HepG2 (cell line): ENCODE data around the gene TGM1. TPM values are rescaled to one million over a fixed set of nuclear protein-coding genes. Genes with fewer than 3 reads are reported as not detected.

Experiments
- ATAC-seq: fragments of 200-7000 bp; cut with Tn5 transposase; 3 replicates; pipeline ENCODE4 v1.9.1; 2020; ENCODE audit warnings: mild to moderate bottlenecking, moderate library complexity
- BruUV-seq: library from RNA; stranded (reverse); fragments of 400-500 nt; replicated peaks from 2 replicates; lab custom pipeline; 2021; lab: Mats Ljungman, UMichigan
- CTCF ChIA-PET: fragments of 300-600 bp; formaldehyde crosslinking; extraction: SDS; loops from one replicate; lab custom pipeline; 2021; ENCODE audit warnings: low total read pairs, inconsistent platforms, low intra/inter-chr PET ratio; lab: Yijun Ruan, JAX
- POLR2A ChIA-PET: fragments of 350-600 bp; sonication (Branson Sonifier 250); formaldehyde crosslinking; loops from one replicate; lab custom pipeline; 2020; ENCODE audit warnings: antibody characterized with exemption, inconsistent platforms; lab: Yijun Ruan, JAX
- DNase-seq: peaks from one replicate; pipeline ENCODE4 v3.0.0-alpha.2; 2015; ENCODE audit warnings: low spot score
- FAIRE-seq: peaks from 3 replicates; lab custom pipeline; 2011; peaks lifted over from hg19 to GRCh38; lab: Jason Lieb, UNC
- H2AFZ ChIP-seq: one replicate; pipeline ENCODE4 v1.6.1; 2011; ENCODE audit warnings: low read length, inconsistent platforms
- H3K27ac ChIP-seq: fragments of 300-600 bp; 3 replicates; pipeline ENCODE4 v1.8.0; 2011; ENCODE audit warnings: mixed run types, mild to moderate bottlenecking, mixed read lengths, low read length, inconsistent platforms; ENCODE audit not compliant: insufficient read depth; ENCODE audit errors: extremely low read length
- H3K27me3 ChIP-seq, 2 experiments: fragments of 200-600 bp in 1 of 2; 2 replicates in 1 of 2; 3 replicates in 1 of 2; pipeline versions ENCODE4 v1.6.0 to v1.8.0; 2011; ENCODE audit warnings: low read length in 2 of 2, mild to moderate bottlenecking in 2 of 2, moderate library complexity in 2 of 2, inconsistent platforms in 1 of 2; ENCODE audit not compliant: insufficient read depth in 2 of 2, control insufficient read depth in 1 of 2
- H3K36me3 ChIP-seq, 2 experiments: fragments of 200-600 bp in 1 of 2; replicated peaks in 1 of 2; 2 replicates in 1 of 2; 3 replicates in 1 of 2; pipeline versions ENCODE4 v1.5.1 to v1.8.0; 2011; ENCODE audit warnings: low read length in 2 of 2, inconsistent platforms in 1 of 2; ENCODE audit not compliant: insufficient read depth in 2 of 2, control insufficient read depth in 1 of 2
- H3K4me1 ChIP-seq: 2 replicates; pipeline ENCODE4 v1.5.1; 2012; ENCODE audit warnings: low read length, inconsistent platforms; ENCODE audit not compliant: insufficient read depth
- H3K4me2 ChIP-seq: 2 replicates; pipeline ENCODE4 v1.6.0; 2011; ENCODE audit warnings: low read depth, low read length, inconsistent platforms
- H3K4me3 ChIP-seq, 3 experiments: fragments of 200-600 bp in 1 of 3; sonication (generic), shearing (Covaris generic) in 1 of 3; replicated peaks in 1 of 3; 2 replicates each; pipeline ENCODE4 v1.5.1; 2011 to 2016; ENCODE audit warnings: low read length in 3 of 3, inconsistent platforms in 2 of 3, low read depth in 2 of 3, mild to moderate bottlenecking in 2 of 3, control low read depth in 1 of 3, mixed read lengths in 1 of 3; ENCODE audit not compliant: insufficient read depth in 1 of 3
- H3K79me2 ChIP-seq: one replicate; pipeline ENCODE4 v1.6.1; 2011; ENCODE audit warnings: low read length, inconsistent platforms; ENCODE audit not compliant: insufficient read depth
- H3K9ac ChIP-seq: 2 replicates; pipeline ENCODE4 v1.6.0; 2011; ENCODE audit warnings: mild to moderate bottlenecking, low read depth, low read length, inconsistent platforms; ENCODE audit not compliant: insufficient read depth
- H3K9me3 ChIP-seq: 2 replicates; pipeline ENCODE4 v1.5.1; 2012; ENCODE audit warnings: mild to moderate bottlenecking, low read length
- H4K20me1 ChIP-seq: 2 replicates; pipeline ENCODE4 v1.6.0; 2011; ENCODE audit warnings: inconsistent platforms, mild to moderate bottlenecking, low read length, moderate library complexity; ENCODE audit not compliant: insufficient read depth
- CCAR2 ChIP-seq: fragments of 200-400 bp; formaldehyde crosslinking; optimal IDR thresholded peaks from 2 replicates; pipeline ENCODE3; 2018; ENCODE audit warnings: low read depth, mild to moderate bottlenecking, low read length, moderate library complexity
- KLF13 ChIP-seq: sonication (generic); formaldehyde crosslinking; IDR thresholded peaks from 2 replicates; pipeline ENCODE4 v1.4.0; 2020; ENCODE audit warnings: mild to moderate bottlenecking, missing genetic modification reagents
- NCOA5 ChIP-seq: sonication (generic); formaldehyde crosslinking; IDR thresholded peaks from 2 replicates; pipeline ENCODE4 v1.4.0; 2020; ENCODE audit warnings: missing genetic modification reagents
- TAF15 ChIP-seq: fragments of 200-400 bp; formaldehyde crosslinking; IDR thresholded peaks from one replicate; pipeline ENCODE4 v1.6.1; 2018; ENCODE audit warnings: mild to moderate bottlenecking, low read depth, low read length; ENCODE audit not compliant: poor library complexity, severe bottlenecking
- TSC22D2 ChIP-seq: sonication (generic); formaldehyde crosslinking; IDR thresholded peaks from 2 replicates; pipeline ENCODE4 v1.5.1; 2020; ENCODE audit warnings: missing genetic modification reagents, mild to moderate bottlenecking, borderline replicate concordance
- YY1 ChIP-seq: IDR thresholded peaks from 2 replicates; pipeline ENCODE4 v1.6.1; 2011; ENCODE audit warnings: low read length, low read depth, moderate library complexity, mild to moderate bottlenecking; ENCODE audit not compliant: insufficient read depth, insufficient replicate concordance
- ZNF24 ChIP-seq: fragments of 450-650 bp; IDR thresholded peaks from 2 replicates; pipeline ENCODE4 v1.6.1; 2017; ENCODE audit warnings: antibody characterized with exemption, mild to moderate bottlenecking
- ZNF296 ChIP-seq: sonication (generic); formaldehyde crosslinking; conservative IDR thresholded peaks from 2 replicates; pipeline ENCODE4 v1.5.0; 2020; ENCODE audit warnings: mild to moderate bottlenecking, missing genetic modification reagents
- ZNF558 ChIP-seq: sonication (generic); formaldehyde crosslinking; IDR thresholded peaks from 2 replicates; pipeline ENCODE4 v1.9.0; 2022; ENCODE audit warnings: mild to moderate bottlenecking, missing genetic modification reagents, borderline replicate concordance
- WGBS: methylation state at CpG from one replicate; pipeline ENCODE4 v1.1.6; 2017; ENCODE audit warnings: low lambda C conversion rate; 5-methylcytosine and 5-hydroxymethylcytosine counted together
- in situ Hi-C: cut with HindIII; loops from 2 replicates; pipeline ENCODE4 v1.10.0; 2017; ENCODE audit warnings: low pct_unique_long_range_greater_than_20kb; ENCODE audit not compliant: extremely low pct_ligation_motif_present
- intact Hi-C: fragments of 100-400 bp; cut with micrococcal nuclease; formaldehyde crosslinking; loops from one replicate; pipeline ENCODE4 v1.10.0; 2022; ENCODE audit not compliant: unreplicated experiment
- polyA plus RNA-seq, 8 experiments: library from polyadenylated mRNA; depleted of rRNA in 3 of 8; stranded (reverse) in 7 of 8; unstranded in 1 of 8; fragments of >200 nt; fragmentation: Illumina TruSeq in 4 of 8; extraction: Trizol in 4 of 8; gene quantifications; 2 replicates each; pipeline versions ENCODE4 v1.2.1 to v1.2.3, GENCODE V29; 2011 to 2016; ENCODE audit warnings: low read depth in 4 of 8, missing spikeins in 1 of 8, mixed read lengths in 1 of 8; ENCODE audit not compliant: insufficient read depth in 1 of 8
- total RNA-seq, 5 experiments: library from RNA; depleted of rRNA; stranded (reverse); fragments of >200 nt; fragmentation: Illumina TruSeq; extraction: Trizol; gene quantifications; 2 replicates each; pipeline ENCODE4 v1.2.3, GENCODE V29; 2016; ENCODE audit warnings: low read depth in 1 of 5
- TF ChIP-seq, protein P1 (sequence below): sonication (generic); formaldehyde crosslinking; IDR thresholded peaks from 2 replicates; pipeline ENCODE4 v1.4.0; 2020; ENCODE audit warnings: mild to moderate bottlenecking, missing genetic modification reagents
- TF ChIP-seq, protein P2 (sequence below): fragments of 450-650 bp; IDR thresholded peaks from 2 replicates; pipeline ENCODE4 v1.6.1; 2016
- TF ChIP-seq, protein P3 (sequence below): sonication (generic); formaldehyde crosslinking; IDR thresholded peaks from 2 replicates; pipeline ENCODE4 v1.4.0; 2020; ENCODE audit warnings: low read depth, mild to moderate bottlenecking, missing genetic modification reagents
- TF ChIP-seq, protein P4 (sequence below): sonication (generic); formaldehyde crosslinking; IDR thresholded peaks from 2 replicates; pipeline ENCODE4 v1.8.0; 2022; ENCODE audit warnings: mild to moderate bottlenecking, missing genetic modification reagents, moderate library complexity
- TF ChIP-seq, protein P5 (sequence below): sonication (generic); formaldehyde crosslinking; IDR thresholded peaks from 2 replicates; pipeline ENCODE4 v1.9.0; 2022; ENCODE audit warnings: low read depth, missing genetic modification reagents

TGM1 gene
- total and polyA plus RNA-seq, 2 of the 13 experiments (the other 11 are each of a cell fraction or from before 2014, with no cell fraction given): 3.2 to 10.6 TPM

DNA sequence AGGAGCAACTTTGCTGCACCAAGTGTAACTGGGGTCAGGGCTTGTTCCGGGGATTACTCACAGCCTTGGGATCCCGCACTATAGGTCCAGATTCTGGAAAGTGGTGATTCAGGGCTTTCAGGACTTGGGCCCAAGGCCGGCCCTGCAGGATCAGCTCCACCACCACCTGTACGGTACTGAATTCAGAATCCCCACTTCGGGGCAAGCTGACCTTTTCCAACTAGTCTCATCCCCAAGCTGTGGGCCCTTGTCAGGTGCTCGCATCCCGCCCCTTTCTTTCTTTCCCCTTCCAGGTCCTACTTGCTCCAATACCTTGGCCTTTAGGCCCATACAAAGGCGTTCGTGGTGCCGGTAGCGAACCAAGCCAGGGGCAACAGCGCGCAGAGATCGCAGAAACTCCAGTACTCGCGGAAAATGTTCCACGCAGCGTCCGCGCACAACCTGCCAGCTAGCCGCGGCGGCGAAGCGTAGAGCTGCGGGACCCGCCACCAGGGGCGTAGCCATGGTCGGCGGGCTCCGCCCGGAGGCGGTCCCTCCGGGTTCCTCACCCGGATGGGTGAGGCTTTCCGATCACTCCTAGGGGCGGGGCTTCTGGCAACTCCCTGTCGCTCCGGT lies 21.0 kb downstream of the TGM1 start:
- H3K79me2 ChIP-seq: peaks cover 11% of the 10 kb centered on the region
- H3K9ac ChIP-seq: peak overlapping the region; percentile 77
- TSS peak; percentile 64 for BruUV-seq
- no peaks in the 10 kb centered on the region for H3K9me3 ChIP-seq
- DNase-seq (peak; percentile 97), FAIRE-seq (no peak), ATAC-seq (peak; percentile 91)
- intact Hi-C loops: loop anchor here (1.0 to 2.0 kb wide), 6 partner anchors 26 to 228 kb away; partner anchors contain the start of genes IPO4 and MDP1
- WGBS: 3% methylated on average over 39 of the region's 39 CpGs
- H3K36me3 ChIP-seq: peaks cover 30 to 42% of the 10 kb centered on the region in 2 experiments
- CTCF ChIA-PET: interaction anchor here (0.7 to 5.4 kb wide), 11 partner anchors 10 to 189 kb away, joined by 3 to 217 read pairs (median 5); partner anchors contain the start of genes CIDEB, DHRS1, MDP1 and NOP9
- 0 out of 2 replicates have a peak, but pooled peaks cover 3% of the 10 kb centered on the region for H4K20me1 ChIP-seq
- H3K4me2 ChIP-seq: peak overlapping the region; percentile 87
- in situ Hi-C loops: loop anchor here (5.0 to 10.0 kb wide), 2 partner anchors 55 to 193 kb away; partner anchors contain the start of genes DHRS1 and NOP9
- peaks cover 47% of the 10 kb centered on the region for H3K4me1 ChIP-seq
- peak overlapping the region; percentile 64 to 81 (median 71) for H3K4me3 ChIP-seq
- no peaks in the 10 kb centered on the region; a peak in 1 of 5 replicates for H3K27me3 ChIP-seq
- peak overlapping the region; percentile 91 for H3K27ac ChIP-seq
- no peak overlapping the region for H2AFZ ChIP-seq
- POLR2A ChIA-PET: interaction anchor here (0.7 to 18.0 kb wide), 60 partner anchors 8 to 1170 kb away, joined by 3 to 850 read pairs (median 8); partner anchors contain the start of genes ACIN1, BCL2L2, C14orf119 and CARMIL3
- TF ChIP-seq TSC22D2 (CRISPR knock-in tag) (peak; percentile 37; the same call in 1 of the 2 replicates), TAF15 (peak; percentile 60), ZNF24 (0 out of 2 replicates have a peak, but pooled peaks have one; percentile 6), NCOA5 (CRISPR knock-in tag) (0 out of 2 replicates have a peak, but pooled peaks have one; percentile 62), ZNF558 (CRISPR knock-in tag) (peak; percentile 13; the same call in 1 of the 2 replicates), CCAR2 (peak; percentile 27), YY1 (peak; percentile 75), KLF13 (CRISPR knock-in tag) (peak; percentile 80; the same call in 1 of the 2 replicates), ZNF296 (CRISPR knock-in tag) (peak; percentile 78)
- TF ChIP-seq, protein P1, sequence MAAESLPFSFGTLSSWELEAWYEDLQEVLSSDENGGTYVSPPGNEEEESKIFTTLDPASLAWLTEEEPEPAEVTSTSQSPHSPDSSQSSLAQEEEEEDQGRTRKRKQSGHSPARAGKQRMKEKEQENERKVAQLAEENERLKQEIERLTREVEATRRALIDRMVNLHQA (CRISPR knock-in tag): peak; percentile 87; the same call in 1 of the 2 replicates
- TF ChIP-seq, protein P2, sequence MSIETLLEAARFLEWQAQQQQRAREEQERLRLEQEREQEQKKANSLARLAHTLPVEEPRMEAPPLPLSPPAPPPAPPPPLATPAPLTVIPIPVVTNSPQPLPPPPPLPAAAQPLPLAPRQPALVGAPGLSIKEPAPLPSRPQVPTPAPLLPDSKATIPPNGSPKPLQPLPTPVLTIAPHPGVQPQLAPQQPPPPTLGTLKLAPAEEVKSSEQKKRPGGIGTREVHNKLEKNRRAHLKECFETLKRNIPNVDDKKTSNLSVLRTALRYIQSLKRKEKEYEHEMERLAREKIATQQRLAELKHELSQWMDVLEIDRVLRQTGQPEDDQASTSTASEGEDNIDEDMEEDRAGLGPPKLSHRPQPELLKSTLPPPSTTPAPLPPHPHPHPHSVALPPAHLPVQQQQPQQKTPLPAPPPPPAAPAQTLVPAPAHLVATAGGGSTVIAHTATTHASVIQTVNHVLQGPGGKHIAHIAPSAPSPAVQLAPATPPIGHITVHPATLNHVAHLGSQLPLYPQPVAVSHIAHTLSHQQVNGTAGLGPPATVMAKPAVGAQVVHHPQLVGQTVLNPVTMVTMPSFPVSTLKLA: no peak
- TF ChIP-seq, protein P3, sequence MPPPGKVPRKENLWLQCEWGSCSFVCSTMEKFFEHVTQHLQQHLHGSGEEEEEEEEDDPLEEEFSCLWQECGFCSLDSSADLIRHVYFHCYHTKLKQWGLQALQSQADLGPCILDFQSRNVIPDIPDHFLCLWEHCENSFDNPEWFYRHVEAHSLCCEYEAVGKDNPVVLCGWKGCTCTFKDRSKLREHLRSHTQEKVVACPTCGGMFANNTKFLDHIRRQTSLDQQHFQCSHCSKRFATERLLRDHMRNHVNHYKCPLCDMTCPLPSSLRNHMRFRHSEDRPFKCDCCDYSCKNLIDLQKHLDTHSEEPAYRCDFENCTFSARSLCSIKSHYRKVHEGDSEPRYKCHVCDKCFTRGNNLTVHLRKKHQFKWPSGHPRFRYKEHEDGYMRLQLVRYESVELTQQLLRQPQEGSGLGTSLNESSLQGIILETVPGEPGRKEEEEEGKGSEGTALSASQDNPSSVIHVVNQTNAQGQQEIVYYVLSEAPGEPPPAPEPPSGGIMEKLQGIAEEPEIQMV (CRISPR knock-in tag): peak; percentile 97
- TF ChIP-seq, protein P4, sequence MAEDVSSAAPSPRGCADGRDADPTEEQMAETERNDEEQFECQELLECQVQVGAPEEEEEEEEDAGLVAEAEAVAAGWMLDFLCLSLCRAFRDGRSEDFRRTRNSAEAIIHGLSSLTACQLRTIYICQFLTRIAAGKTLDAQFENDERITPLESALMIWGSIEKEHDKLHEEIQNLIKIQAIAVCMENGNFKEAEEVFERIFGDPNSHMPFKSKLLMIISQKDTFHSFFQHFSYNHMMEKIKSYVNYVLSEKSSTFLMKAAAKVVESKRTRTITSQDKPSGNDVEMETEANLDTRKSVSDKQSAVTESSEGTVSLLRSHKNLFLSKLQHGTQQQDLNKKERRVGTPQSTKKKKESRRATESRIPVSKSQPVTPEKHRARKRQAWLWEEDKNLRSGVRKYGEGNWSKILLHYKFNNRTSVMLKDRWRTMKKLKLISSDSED (CRISPR knock-in tag): no peak
- TF ChIP-seq, protein P5, sequence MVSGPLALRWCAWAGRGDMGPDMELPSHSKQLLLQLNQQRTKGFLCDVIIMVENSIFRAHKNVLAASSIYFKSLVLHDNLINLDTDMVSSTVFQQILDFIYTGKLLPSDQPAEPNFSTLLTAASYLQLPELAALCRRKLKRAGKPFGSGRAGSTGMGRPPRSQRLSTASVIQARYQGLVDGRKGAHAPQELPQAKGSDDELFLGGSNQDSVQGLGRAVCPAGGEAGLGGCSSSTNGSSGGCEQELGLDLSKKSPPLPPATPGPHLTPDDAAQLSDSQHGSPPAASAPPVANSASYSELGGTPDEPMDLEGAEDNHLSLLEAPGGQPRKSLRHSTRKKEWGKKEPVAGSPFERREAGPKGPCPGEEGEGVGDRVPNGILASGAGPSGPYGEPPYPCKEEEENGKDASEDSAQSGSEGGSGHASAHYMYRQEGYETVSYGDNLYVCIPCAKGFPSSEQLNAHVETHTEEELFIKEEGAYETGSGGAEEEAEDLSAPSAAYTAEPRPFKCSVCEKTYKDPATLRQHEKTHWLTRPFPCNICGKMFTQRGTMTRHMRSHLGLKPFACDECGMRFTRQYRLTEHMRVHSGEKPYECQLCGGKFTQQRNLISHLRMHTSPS (CRISPR knock-in tag): 0 out of 2 replicates have a peak, but pooled peaks have one; percentile 34
